ENCODE data around the gene CPSF4L. TPM values are rescaled to one million over a fixed set of nuclear protein-coding genes. Genes with fewer than 3 reads are reported as not detected.

CPSF4L gene
- total and polyA plus RNA-seq, 9 donors, result 0.25 TPM; not detected in 8

DNA sequence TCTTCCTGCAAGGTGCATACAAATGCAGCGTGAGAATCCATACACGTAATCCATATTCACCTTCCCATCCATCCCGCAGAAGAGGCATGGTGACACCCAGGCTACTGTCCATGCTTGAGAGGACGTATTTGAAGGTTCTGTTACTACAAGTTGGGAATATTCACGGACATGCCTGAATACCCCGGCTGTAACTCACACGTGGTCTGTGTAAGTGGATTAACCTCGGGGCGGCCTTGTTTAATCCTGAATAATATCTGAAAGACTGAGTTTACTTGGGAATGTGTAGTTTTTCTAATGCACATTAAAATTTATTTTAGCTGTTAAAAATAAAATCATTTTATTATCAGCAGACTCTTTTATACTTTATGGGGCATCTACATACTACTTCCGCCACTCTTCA, 13.1 kb downstream of the CPSF4L start:
- no peak overlapping the region for H3K27ac ChIP-seq
- no peaks in the 10 kb centered on the region for H3K4me1 ChIP-seq (ENCODE audit: insufficient read depth)
- no peak overlapping the region for H3K4me3 ChIP-seq
- intact Hi-C loops (cut with DNase I), result loop anchor here in 1 of 4 donors (10.0 kb wide), 1 partner anchor 524 kb away; no protein-coding TSS in a partner anchor
- TF ChIP-seq POLR2A (IDR thresholded peaks at IDR 0.05), result no peak
- H3K36me3 ChIP-seq, result no peaks in the 10 kb centered on the region
- WGBS, 3 donors, result 82 to 89% (median 85%) methylated on average over 10 of the region's 10 CpGs
- H3K9me3 ChIP-seq, result no peaks in the 10 kb centered on the region
- no peaks in the 10 kb centered on the region for H3K27me3 ChIP-seq
- no peak for DNase-seq

DNA sequence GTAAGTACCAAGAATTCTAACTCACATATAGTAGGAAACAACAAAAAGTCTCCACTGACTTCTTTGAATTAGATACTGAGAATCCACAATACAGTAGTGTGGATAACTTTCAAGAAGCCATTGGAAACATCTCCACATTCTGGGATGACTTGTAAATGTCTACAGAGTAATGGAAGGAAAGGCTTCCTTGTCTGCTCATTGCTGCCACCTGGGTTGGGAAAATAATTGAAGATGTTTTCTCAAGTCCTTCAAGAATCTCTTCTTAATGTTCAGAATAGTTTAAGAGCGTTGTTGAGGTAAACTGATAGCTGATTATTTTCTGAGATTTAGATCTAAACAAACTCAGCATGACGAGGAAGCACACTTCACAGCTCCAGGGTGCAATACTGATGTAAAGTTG, 14.0 kb downstream of the CPSF4L start:
- Histone ChIP-seq H3K27me3 (no peaks in the 10 kb centered on the region), H3K9me3 (no peaks in the 10 kb centered on the region), H3K4me3 (no peak overlapping the region), H3K36me3 (no peaks in the 10 kb centered on the region), H3K4me1 (ENCODE audit: insufficient read depth) (no peaks in the 10 kb centered on the region), H3K27ac (no peak overlapping the region)
- intact Hi-C loops (cut with DNase I), result loop anchor here in 1 of 4 donors (10.0 kb wide), 1 partner anchor 523 kb away; no protein-coding TSS in a partner anchor
- WGBS, 3 donors, result 67 to 81% (median 81%) methylated on average over 2 of the region's 2 CpGs
- no peak for DNase-seq
- TF ChIP-seq, protein P1, sequence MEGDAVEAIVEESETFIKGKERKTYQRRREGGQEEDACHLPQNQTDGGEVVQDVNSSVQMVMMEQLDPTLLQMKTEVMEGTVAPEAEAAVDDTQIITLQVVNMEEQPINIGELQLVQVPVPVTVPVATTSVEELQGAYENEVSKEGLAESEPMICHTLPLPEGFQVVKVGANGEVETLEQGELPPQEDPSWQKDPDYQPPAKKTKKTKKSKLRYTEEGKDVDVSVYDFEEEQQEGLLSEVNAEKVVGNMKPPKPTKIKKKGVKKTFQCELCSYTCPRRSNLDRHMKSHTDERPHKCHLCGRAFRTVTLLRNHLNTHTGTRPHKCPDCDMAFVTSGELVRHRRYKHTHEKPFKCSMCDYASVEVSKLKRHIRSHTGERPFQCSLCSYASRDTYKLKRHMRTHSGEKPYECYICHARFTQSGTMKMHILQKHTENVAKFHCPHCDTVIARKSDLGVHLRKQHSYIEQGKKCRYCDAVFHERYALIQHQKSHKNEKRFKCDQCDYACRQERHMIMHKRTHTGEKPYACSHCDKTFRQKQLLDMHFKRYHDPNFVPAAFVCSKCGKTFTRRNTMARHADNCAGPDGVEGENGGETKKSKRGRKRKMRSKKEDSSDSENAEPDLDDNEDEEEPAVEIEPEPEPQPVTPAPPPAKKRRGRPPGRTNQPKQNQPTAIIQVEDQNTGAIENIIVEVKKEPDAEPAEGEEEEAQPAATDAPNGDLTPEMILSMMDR (IDR thresholded peaks at IDR 0.05), result no peak
- TF ChIP-seq EP300 (IDR thresholded peaks at IDR 0.05) (no peak), POLR2A (IDR thresholded peaks at IDR 0.05) (no peak)

DNA sequence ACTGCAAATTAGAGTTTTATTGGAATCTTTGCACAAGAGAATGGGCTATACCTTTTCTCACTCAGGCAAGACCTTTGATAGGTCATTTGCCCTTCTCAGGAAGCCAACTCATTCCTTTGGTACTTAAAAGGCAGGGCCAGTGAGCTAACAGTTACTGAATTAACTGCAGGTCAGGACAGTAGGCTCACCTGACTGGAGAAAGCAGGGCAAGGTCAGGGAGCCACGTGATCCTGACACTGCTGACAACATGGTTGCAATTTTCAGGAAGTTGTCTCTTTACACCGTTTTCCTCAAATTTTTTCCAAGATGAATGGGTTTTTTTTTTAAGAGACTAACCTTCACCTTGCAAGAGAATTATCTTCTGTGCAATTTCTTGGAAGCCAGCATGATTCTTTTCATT, 21.1 kb downstream of the CPSF4L start:
- intact Hi-C loops (cut with DNase I), result loop anchor here in 1 of 4 donors (10.0 kb wide), 1 partner anchor 516 kb away; no protein-coding TSS in a partner anchor
- TF ChIP-seq EP300 (IDR thresholded peaks at IDR 0.05), result no peak
- TF ChIP-seq, protein P1 (IDR thresholded peaks at IDR 0.05), result no peak
- no peak for TF ChIP-seq POLR2A (IDR thresholded peaks at IDR 0.05)
- DNase-seq, result no peak
- Histone ChIP-seq H3K9me3 (no peaks in the 10 kb centered on the region), H3K4me3 (no peak overlapping the region), H3K36me3 (no peaks in the 10 kb centered on the region), H3K27ac (no peak overlapping the region), H3K4me1 (ENCODE audit: insufficient read depth) (peaks cover 3% of the 10 kb centered on the region), H3K27me3 (no peaks in the 10 kb centered on the region)
- WGBS, 3 donors, result 51 to 61% (median 55%) methylated on average over 2 of the region's 2 CpGs

DNA sequence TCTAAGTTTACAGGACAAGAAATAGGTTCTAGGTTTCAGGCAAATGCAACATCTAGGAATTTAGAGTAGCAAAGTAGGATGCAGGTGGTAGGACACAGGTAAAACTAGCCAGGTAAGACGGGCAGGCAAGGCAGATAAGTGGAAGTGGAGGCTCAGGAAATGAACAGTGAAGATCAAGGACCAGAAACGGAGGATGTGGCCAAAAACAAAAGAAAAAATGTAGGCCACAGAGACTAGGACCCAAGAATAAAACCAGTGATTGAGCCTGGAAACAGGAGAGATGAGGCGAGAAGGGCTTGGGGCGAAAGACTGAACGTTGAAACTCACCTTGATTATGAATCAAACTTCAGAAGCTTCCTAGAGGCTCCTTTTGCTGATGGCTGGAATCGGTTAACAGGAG, 24.0 kb downstream of the CPSF4L start:
- no peak for TF ChIP-seq EP300 (IDR thresholded peaks at IDR 0.05)
- TF ChIP-seq, protein P1 (IDR thresholded peaks at IDR 0.05), result no peak
- TF ChIP-seq POLR2A (IDR thresholded peaks at IDR 0.05), result no peak
- intact Hi-C loops (cut with DNase I), result loop anchor here in 1 of 4 donors (10.0 kb wide), 1 partner anchor 513 kb away; no protein-coding TSS in a partner anchor
- no peak for DNase-seq
- Histone ChIP-seq H3K36me3 (no peaks in the 10 kb centered on the region), H3K4me3 (no peak overlapping the region), H3K9me3 (no peaks in the 10 kb centered on the region), H3K27me3 (no peaks in the 10 kb centered on the region), H3K4me1 (ENCODE audit: insufficient read depth) (peaks cover 4% of the 10 kb centered on the region), H3K27ac (no peak overlapping the region)
- WGBS, 3 donors, result 63 to 74% (median 65%) methylated on average over 6 of the region's 6 CpGs

DNA sequence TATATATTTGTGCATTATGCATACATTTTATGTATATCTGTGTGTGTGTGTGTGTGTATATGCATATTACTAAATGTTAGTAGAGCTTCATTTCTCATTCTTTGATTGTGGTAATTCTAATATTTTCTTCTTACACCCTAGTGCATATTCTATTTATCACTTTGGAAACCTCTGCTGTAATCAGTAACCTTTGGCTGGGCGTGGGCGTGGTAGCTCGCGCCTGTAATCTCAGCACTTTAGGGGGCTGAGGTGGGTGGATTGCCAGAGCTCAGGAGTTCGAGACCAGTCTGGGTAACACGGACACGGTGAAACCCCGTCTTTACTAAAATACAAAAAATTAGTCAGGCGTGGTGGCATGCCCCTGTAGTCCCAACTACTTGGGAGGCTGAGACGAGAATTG, 26.9 kb downstream of the CPSF4L start:
- no peaks in the 10 kb centered on the region for H3K36me3 ChIP-seq
- DNase-seq, result no peak
- H3K27ac ChIP-seq, result no peak overlapping the region
- 90 to 93% (median 92%) methylated on average over 10 of the region's 10 CpGs for WGBS, 3 donors
- TF ChIP-seq EP300 (IDR thresholded peaks at IDR 0.05) (no peak), POLR2A (IDR thresholded peaks at IDR 0.05) (no peak)
- TF ChIP-seq, protein P1 (IDR thresholded peaks at IDR 0.05), result no peak
- H3K9me3 ChIP-seq, result no peaks in the 10 kb centered on the region
- H3K4me1 ChIP-seq (ENCODE audit: insufficient read depth), result peaks cover 6% of the 10 kb centered on the region
- no peaks in the 10 kb centered on the region for H3K27me3 ChIP-seq
- no peak overlapping the region for H3K4me3 ChIP-seq
- intact Hi-C loops (cut with DNase I), result loop anchor here in 2 of 4 donors (5.0 to 10.0 kb wide), 2 partner anchors 42 to 510 kb away; partner anchors contain the start of gene COG1 (in 2 of the 2)

Measured in ovary (tissue), 9 donors.